ENCODE measurements around the gene EVI5.

- TF ChIP-seq, protein P1, sequence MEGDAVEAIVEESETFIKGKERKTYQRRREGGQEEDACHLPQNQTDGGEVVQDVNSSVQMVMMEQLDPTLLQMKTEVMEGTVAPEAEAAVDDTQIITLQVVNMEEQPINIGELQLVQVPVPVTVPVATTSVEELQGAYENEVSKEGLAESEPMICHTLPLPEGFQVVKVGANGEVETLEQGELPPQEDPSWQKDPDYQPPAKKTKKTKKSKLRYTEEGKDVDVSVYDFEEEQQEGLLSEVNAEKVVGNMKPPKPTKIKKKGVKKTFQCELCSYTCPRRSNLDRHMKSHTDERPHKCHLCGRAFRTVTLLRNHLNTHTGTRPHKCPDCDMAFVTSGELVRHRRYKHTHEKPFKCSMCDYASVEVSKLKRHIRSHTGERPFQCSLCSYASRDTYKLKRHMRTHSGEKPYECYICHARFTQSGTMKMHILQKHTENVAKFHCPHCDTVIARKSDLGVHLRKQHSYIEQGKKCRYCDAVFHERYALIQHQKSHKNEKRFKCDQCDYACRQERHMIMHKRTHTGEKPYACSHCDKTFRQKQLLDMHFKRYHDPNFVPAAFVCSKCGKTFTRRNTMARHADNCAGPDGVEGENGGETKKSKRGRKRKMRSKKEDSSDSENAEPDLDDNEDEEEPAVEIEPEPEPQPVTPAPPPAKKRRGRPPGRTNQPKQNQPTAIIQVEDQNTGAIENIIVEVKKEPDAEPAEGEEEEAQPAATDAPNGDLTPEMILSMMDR (IDR thresholded peaks at IDR 0.05): no peak
- no peak for TF ChIP-seq EP300 (IDR thresholded peaks at IDR 0.05)
Measured at GRCh38 chr1:92563457-92564216, 221.3 kb downstream of the EVI5 start.
